Activated CD8-positive, alpha-beta memory T cell treated with anti-CD3 and anti-CD28 coated beads, Interleukin-2, amount 50 U/mL, for 24 hours (primary cell): ENCODE measurements around the gene SPINK5.

ENCODE experiments used
- DNase-seq: peaks from one replicate; pipeline ENCODE4 v3.0.0-alpha.2; 2020; ENCODE audit errors: extremely low read depth

Gene SPINK5

DNA sequence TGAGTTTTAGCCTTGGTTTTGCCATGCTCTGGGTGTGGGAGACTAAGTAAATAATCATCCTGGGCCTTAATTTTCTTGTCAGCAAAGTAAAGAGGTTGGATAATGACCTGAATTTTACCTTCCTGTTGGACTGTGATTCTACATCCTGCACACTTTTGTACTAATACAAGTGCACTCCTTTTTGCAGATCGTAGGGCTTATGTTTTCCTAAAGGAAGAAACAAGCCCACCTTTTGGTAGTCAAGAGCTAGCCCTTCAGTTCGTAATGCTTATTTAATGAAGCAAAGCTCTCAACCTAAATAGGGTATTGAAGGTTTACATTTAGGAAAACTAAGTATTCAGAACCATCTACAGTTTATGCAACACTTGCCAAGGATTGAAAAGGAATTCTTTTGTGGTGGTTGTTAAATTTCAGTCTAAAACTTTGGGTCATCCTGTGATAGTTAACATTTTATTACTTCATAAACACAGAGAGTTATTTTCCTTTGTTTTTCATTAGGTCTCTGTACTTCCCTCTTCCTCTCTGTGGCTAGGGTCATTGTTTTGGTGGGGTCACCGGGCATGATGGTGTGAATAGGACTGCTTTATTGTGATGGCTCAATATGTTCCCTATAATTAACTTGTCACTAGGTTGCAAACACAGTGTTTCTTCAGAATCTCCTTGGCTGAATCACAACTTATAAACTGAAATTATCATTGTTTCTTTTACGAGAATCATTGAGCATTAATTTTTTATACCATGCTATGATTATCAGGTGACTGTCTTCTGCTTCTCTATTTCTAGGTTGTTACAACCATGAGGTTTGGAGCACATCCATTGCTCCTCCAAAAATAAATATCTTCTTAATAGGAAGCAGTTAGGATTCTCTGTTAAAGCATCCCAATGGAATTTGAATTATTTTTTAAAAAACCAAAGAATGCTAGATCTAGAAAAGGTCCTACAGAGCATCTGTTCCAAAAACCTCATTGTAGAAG is 28.5 kb downstream of the SPINK5 start:
- no peak for DNase-seq

- no peak for DNase-seq
Measured at GRCh38 chr5:148094336-148094735, 30.6 kb downstream of the SPINK5 start.

DNA sequence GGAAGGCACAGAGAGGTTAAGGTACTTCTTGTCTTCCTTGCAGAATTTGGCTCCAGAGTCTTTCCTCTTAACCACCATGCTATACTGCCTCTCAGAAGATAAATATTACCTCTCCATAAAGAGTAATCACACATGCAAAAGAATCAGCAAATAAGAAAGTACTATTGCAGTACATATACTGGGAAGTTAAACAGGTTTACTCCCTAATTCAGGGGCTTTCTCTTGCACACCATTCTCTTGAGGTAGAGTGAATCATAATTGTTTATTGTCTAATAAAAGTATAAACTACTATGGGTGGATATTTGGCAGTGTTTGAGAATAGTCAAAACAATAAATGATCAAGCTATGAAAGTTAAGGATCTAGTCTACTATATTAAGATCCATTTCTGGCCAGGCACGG is 40.4 kb downstream of the SPINK5 start:
- no peak for DNase-seq

DNA sequence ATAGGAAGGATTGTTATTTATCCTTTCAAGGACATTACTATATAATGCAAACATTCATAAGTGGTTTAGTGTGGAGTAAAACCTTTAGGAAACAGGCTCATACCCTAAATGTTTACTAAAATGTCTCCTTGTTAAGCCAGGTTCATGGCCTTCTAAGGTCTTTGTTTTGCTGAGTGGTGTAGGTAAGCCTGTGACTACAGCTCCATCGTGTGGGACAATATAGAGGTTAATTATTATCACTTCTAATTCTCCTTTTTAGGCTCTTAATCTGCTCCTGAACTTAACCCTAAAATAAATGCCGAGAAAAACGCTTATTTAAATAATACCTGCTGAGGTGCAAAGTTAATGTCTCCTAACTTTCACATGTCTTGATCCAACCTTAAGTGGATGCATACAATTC is 43.8 kb downstream of the SPINK5 start:
- DNase-seq, result no peak

- DNase-seq, result no peak
Measured at GRCh38 chr5:148113243-148113642, 49.5 kb downstream of the SPINK5 start.

DNA sequence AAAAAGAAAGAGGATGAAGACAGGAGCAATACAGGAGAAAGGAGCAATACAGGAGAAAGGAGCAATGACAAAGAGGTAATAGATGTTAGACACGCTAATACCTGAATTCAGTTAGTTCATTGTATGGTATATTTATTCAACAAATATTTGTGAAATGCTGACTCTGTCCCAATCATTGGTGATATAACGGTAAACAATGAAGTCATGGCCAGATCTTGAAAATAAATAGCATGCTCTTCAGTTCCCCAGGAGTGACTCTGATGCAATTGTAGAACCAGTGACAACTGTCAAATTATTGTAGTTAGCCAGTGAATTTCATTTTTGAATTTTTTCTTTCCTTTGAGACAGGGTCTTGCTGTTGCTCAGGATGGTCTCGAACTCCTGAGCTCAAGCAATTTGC is 56.5 kb downstream of the SPINK5 start:
- no peak for DNase-seq

DNA sequence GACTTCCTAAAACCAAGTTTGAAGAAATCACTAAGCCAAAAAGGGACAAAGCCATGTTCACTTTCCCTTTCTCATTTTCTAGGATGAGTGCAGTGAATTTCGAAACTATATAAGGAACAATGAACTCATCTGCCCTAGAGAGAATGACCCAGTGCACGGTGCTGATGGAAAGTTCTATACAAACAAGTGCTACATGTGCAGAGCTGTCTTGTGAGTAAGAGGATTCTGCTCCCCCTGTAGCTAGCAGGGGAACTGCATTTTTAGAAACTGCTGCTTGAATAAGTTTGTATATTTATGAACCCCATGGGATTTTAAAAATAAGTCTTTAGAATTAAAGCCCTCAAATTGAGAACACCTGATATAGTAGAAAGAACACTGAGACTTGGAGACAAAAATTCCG is 61.9 kb downstream of the SPINK5 start:
- no peak for DNase-seq

DNA sequence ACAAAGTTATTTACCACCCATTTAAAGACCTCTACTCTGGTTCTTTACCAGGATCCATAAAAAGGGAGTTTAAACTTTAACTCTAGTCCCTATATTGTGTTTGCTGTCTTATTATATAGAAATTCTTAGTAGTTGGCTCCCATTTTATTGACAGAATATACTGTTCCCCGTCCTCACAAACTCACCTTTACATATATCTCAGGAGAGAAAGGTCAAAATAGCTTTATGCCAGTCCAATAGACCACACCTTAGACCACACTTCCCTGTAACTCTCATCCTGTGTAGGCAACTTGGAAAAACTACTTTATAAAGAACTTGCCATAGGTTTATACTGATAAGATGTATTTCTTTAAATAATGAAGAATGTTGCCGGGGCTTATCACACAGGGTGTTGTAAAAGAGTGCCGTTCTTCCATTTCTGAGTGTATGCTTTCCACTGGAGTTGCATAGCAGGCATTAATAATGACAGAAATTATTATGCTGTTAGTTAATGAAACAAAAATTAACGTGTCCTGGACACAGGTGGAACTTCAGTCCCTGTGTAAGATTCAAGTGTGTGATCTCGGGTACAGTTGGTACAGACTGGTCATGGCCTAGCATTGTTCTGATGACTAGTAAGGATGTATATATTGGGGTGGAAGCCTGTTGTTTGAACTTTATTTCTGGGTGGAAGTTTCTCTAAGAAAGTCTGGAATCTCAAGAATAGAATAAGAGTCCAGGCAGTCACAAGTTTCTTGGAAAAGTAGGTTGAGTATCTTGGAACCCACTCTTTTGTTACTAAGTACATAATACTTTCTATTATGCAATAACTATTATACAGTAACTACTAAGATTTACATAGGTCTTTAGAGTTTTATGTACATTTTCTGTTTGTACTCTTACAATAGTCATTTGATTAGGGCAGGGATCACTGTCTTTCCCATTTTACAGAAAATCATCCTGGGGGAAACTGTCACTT is 71.6 kb downstream of the SPINK5 start:
- no peak for DNase-seq

GRCh38 chr5:148140846-148141245 is 77.1 kb downstream of the SPINK5 start:
- no peak for DNase-seq

GRCh38 chr5:148141645-148142044 is 77.9 kb downstream of the SPINK5 start:
- DNase-seq, result no peak

DNA sequence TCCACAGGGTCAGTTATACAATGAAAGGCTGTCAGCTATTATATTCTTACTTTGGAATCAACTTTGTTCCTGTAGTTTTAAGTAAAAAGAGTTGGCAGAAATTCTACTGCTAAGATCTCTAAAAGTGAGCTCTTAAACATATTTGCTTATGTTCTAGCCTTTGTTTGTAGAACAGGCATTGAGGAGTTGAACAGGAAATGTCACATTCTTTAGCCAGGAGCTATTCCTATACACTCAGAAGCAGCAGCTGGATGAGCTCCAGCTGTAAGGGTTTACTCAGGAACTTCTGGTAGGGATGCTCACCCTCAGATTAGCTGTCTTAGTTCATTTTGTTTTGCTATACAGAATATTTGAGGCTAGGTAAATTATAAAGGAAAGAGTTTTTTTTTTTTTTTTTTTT is 82.1 kb downstream of the SPINK5 start:
- no peak for DNase-seq

- DNase-seq, result no peak
Measured at GRCh38 chr5:148146487-148146886, 82.7 kb downstream of the SPINK5 start.

DNA sequence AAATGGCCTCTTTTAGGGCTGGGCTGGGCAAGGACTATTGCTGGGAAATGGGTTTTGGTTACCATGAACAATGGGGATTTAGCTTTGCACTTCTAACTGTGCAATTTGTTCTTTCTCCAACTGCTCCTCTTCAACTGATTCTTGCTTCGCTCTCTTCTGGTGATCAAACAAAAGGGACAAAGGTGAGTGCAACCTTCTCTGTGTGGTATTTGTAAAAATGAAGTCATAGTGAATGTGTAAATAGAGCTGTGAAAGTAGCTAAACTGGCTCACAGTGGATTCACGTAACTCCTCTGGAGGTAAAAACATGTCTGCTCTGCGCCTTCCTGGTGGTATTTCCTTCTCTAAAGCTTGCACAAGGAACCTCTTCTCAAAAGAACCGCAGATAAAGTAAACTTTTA is 83.6 kb downstream of the SPINK5 start:
- no peak for DNase-seq

DNA sequence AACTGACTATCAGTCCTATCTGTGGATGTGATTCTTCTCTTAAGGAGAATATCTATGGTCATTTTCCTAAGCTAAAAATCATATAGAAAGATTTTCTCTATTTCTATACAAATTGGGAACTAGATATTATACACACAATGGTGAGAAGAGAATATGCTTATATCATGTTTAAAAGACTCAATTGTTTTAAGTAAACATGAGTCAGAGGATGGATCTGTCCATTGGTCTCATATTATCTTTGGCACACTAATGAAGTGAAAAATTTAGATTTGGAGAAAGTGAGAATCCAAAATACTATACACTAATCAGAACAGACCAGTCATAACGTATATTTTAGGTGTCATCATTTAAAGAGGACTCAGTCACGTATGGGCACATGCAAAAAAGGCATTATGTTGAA is 88.1 kb downstream of the SPINK5 start:
- no peak for DNase-seq

DNA sequence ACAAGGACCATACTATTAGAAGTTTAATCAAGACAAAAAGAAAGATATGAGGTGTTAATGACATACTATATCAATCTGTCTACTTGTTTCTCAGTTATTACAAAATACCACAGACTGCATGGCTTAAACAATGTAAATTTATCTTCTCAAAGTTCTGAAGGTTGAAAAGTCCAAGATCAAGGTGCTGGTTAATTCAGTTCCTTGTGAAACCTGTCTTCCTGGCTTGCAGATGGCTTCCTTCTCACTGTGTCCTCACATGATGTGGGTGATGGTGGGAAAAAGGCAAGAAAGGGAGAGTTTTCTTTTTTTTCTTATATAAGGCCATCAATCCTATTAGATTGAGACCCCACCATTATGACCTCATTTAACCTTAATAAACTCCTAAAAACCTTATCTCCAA is 89.0 kb downstream of the SPINK5 start:
- DNase-seq, result no peak

DNA sequence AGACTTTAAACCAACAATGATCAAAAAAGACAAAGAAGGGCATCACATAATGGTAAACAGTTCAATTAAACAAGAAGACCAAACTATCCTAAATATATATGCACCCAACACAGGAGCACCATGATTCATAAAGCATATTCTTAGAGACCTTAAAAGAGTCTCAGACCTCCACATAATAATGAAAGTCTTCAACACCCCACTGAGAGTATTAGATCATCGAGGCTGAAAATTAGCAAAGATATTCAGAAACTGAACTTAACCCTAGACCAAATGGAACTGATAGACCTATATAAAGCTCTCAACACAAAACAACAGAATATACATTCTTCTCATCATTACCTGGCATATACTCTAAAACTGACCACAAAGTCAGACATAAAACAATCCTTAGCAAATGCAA is 92.8 kb downstream of the SPINK5 start:
- no peak for DNase-seq

GRCh38 chr5:148162038-148162437 is 98.3 kb downstream of the SPINK5 start:
- DNase-seq, result no peak

- DNase-seq, result no peak
Measured at GRCh38 chr5:148163345-148163744, 99.6 kb downstream of the SPINK5 start.

GRCh38 chr5:148166550-148167283 is 102.9 kb downstream of the SPINK5 start:
- no peak for DNase-seq

DNA sequence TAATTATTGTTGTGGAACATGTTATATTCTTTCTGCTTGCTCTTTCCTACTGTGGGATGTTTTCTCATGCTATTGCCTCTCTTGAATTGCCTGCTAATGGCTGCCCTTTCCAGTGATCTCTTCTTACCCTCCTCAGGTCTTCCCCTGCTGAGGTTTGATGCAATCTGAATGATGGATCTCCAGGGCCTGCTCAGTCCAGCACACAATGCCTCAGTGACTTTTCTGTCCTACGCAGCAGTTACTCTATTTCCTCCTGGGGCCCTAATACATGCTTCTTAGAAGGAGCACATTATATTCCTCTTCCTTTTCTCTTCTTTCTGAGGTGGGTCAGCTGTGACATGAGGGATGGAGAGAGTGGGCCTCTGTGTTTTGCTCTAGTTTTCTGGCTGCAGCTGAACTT is 104.5 kb downstream of the SPINK5 start, which contains the start of gene SPINK14:
SPINK14 (plus strand) TSS at position 301 of the 400 bp plus-strand sequence. CDS start 1,187 bp downstream, outside the sequence.
- no peak for DNase-seq

DNA sequence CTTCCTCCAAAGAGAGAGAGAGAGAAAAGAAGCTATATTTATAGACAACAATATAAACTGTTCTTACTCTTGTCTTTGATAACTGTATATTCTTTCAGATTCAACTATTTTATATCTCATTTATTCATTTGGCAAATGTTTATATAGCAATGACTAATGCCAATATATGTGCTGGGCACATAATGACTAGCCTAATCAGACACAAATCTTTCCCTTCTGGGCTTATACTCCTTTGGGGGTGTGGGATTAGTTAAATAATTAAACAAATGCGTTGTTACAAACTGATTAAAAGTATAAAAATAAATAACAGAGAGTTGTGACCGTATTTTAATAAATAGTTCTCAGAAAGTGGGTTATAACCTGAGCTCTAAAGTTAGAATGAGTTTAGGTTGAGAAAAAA is 108.6 kb downstream of the SPINK5 start:
- DNase-seq, result no peak

DNA sequence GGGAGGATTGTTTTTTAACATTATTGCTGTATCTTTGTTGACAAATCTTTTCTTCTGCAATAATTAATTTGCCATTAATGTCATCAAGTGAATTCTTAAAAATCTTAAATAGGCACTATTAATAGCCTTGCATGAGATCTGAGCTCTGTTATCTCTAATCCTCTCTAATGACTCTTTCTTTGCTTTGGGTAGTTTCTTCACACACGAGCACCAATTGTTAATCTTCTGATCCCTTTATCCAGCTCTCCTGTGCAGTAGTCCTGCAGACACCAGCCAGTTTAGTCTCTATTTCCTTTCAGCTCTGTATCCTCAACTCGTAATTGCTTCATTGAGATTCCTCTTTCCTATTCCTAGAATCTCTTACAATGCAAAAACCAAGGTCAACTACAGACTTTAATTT is 112.7 kb downstream of the SPINK5 start:
- no peak for DNase-seq
